GM19023 (cell line): ENCODE data around the gene PCDHGA10.
"Not testable (repeated sequence)": the region's sequence is repeated elsewhere in the genome, so short reads cannot be mapped to it uniquely, and the experiment has no call there.

Experiments used
- ATAC-seq: cut with Tn5 transposase; IDR thresholded peaks from one replicate; pipeline ENCODE4 v1.9.1; 2021; ENCODE audit warnings: mild to moderate bottlenecking, moderate library complexity; ENCODE audit not compliant: unreplicated experiment

PCDHGA10 gene

DNA sequence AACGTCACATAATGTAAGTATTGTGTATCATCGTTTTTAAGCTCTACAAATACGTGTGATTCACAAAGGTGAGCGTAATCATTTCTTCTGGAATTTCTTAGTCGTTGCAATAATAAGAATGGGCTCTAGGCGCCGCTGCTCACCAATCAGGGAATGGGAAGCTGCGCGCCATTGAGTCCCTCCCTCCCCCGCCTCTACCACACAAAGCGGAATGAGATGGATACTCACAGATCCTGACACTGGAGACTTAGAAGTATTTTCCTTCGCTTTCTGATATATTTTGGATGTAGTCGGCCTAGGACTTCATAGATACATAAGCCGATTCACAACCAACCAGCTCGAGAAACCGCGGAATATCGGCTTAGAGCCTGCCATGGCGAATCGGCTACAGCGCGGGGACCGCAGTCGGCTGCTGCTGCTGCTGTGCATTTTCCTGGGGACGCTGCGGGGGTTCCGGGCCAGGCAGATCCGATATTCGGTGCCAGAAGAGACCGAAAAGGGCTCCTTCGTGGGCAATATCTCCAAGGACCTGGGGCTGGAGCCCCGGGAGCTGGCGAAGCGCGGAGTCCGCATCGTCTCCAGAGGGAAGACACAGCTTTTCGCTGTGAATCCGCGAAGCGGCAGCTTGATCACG lies 8.2 kb downstream of the PCDHGA10 start, which contains the start of gene PCDHGA11:
Gene PCDHGA11 (plus strand): TSS at position 197 of the 634 bp plus-strand sequence. CDS start 177 bp downstream, at position 374.
- ATAC-seq = peak; percentile 46

DNA sequence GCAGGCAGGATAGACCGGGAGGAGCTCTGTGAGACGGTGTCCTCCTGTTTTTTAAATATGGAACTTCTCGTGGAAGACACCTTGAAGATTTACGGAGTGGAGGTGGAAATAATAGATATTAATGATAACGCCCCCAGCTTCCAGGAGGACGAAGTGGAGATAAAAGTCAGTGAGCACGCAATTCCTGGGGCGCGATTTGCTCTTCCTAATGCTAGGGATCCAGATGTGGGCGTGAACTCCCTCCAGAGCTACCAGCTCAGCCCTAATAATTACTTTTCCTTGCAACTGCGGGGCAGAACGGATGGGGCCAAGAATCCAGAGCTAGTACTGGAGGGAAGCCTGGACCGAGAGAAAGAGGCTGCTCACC lies 8.7 kb downstream of the PCDHGA10 start:
- ATAC-seq = no peak

DNA sequence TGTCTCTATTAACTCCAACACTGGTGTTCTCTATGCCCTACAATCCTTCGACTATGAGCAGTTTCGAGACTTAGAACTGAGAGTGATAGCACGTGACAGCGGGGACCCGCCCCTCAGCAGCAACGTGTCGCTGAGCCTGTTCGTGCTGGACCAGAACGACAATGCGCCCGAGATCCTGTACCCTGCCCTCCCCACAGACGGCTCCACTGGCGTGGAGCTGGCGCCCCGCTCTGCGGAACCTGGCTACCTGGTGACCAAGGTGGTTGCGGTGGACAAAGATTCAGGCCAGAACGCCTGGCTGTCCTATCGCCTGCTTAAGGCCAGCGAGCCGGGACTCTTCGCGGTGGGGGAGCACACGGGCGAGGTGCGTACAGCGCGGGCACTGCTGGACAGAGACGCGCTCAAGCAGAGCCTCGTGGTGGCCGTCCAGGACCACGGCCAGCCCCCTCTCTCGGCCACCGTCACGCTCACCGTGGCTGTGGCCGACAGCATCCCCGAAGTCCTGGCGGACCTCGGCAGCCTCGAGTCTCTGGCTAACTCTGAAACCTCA lies 10.0 kb downstream of the PCDHGA10 start:
- ATAC-seq = no peak

DNA sequence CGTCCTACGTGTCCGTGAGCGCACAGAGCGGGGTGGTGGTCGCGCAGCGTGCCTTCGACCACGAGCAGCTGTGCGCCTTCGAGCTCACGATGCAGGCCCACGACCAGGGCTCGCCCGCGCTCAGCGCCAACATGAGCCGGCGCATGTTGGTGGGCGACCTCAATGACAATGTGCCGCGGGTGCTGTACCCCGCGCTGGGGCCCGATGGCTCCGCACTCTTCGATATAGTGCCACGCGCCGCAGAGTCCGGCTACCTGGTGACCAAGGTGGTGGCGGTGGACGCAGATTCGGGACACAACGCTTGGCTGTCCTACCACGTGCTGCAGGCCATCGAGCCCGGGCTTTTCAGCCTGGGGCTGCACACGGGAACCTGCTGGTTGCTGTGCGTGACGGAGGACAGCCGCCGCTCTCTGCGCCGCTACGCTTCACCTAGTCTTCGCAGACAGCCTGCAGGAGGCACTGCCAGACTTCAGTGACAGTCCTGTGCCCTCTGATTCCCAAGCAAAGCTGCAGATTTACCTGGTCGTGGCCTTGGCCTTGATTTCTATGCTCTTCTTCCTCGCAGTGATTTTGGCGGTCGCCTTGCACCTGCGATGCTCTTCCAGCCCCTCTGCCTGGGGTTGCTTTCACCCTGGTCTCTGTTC lies 15.1 kb downstream of the PCDHGA10 start:
- no peak for ATAC-seq

DNA sequence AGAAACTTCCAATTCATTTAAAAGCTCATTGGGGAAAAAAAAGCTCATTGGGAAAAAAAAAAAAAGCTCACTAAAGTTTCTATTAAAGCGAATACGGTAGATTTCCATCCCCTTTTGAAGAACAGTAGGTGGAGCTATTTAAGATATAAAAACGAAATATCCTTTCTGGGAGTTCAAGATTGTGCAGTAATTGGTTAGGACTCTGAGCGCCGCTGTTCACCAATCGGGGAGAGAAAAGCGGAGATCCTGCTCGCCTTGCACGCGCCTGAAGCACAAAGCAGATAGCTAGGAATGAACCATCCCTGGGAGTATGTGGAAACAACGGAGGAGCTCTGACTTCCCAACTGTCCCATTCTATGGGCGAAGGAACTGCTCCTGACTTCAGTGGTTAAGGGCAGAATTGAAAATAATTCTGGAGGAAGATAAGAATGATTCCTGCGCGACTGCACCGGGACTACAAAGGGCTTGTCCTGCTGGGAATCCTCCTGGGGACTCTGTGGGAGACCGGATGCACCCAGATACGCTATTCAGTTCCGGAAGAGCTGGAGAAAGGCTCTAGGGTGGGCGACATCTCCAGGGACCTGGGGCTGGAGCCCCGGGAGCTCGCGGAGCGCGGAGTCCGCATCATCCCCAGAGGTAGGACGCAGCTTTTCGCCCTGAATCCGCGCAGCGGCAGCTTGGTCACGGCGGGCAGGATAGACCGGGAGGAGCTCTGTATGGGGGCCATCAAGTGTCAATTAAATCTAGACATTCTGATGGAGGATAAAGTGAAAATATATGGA lies 17.7 kb downstream of the PCDHGA10 start, which contains the start of gene PCDHGA12:
Gene PCDHGA12 (plus strand): TSS at position 176 of the 782 bp plus-strand sequence. CDS start 253 bp downstream, at position 429.
- ATAC-seq = peak; percentile 63

DNA sequence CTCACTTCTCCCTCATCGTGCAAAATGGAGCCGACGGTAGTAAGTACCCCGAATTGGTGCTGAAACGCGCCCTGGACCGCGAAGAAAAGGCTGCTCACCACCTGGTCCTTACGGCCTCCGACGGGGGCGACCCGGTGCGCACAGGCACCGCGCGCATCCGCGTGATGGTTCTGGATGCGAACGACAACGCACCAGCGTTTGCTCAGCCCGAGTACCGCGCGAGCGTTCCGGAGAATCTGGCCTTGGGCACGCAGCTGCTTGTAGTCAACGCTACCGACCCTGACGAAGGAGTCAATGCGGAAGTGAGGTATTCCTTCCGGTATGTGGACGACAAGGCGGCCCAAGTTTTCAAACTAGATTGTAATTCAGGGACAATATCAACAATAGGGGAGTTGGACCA lies 18.5 kb downstream of the PCDHGA10 start:
- ATAC-seq = no peak

DNA sequence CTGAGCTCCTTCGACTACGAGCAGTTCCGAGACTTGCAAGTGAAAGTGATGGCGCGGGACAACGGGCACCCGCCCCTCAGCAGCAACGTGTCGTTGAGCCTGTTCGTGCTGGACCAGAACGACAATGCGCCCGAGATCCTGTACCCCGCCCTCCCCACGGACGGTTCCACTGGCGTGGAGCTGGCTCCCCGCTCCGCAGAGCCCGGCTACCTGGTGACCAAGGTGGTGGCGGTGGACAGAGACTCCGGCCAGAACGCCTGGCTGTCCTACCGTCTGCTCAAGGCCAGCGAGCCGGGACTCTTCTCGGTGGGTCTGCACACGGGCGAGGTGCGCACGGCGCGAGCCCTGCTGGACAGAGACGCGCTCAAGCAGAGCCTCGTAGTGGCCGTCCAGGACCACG lies 19.5 kb downstream of the PCDHGA10 start:
- ATAC-seq = not testable (repeated sequence)

DNA sequence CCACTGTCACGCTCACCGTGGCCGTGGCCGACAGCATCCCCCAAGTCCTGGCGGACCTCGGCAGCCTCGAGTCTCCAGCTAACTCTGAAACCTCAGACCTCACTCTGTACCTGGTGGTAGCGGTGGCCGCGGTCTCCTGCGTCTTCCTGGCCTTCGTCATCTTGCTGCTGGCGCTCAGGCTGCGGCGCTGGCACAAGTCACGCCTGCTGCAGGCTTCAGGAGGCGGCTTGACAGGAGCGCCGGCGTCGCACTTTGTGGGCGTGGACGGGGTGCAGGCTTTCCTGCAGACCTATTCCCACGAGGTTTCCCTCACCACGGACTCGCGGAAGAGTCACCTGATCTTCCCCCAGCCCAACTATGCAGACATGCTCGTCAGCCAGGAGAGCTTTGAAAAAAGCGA lies 19.9 kb downstream of the PCDHGA10 start:
- ATAC-seq = not testable (repeated sequence)

DNA sequence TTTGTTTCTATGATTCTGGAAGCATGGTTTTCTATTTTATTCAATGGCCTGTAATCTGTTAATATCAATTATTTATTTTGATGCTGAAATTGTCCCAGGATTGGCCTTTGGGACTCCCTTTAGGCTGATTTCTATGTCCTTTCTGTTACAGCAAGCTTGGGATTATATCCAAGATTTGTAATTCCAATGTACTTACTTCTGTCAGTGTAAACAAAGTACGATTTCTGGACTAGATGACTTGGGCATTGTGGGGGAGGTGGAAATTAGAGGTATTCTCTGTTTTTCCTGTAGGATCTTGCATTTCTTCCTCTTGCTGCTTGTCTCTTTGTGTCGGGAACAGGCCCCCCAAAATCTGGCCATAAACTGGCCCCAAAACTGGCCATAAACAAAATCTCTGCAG lies 21.2 kb downstream of the PCDHGA10 start:
- ATAC-seq = no peak

DNA sequence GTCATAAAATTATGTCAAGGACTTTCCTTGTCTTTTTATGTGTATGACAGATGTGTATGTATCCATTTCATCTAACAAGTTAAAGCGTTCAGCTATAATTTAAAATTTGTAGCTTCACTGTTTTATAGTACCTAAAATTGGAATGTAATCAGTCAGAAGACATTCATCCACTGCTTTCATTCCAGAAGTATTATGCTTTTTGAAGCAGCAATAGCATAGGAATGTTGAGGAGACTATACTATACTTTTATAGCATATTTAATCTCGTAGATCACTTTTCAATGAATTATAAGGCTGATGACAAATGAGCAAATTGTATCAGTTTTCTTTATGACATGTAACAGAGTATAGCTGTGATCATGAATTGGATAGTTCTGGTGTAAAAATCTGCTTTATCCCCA lies 24.4 kb downstream of the PCDHGA10 start:
- no peak for ATAC-seq

DNA sequence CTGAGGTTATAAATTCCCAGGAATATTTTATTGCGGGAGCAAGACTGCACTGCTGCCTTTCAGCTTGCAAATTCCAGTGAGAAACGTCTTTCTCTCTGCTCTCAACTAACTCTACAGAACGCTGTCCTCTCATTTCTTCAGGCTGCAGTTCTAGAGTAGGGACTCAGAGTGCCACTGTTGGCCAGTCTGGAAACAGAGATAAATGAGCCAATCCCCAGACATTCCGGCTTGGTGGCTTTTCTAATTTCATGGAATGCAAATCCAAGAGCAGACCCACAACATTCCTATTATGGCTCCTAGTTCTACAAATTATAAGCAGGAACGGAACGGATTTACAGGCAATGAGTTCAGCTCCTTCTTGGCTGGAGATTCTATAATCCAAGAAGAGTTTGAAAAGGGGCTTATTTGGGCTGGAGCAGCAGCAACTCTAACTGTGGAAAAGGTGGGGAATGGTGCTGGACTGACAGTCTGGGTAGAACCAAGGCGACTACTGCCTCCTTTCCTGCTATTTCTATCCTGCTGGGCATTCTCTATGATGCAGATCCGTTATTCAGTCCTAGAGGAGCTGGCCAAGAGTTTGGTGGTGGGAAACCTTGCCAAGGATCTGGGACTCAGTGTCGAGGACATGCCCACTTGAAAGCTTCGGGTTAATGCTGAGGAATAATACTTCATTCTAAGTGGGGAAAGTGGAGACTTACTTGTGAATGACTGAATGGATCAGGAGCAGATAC lies 26.8 kb downstream of the PCDHGA10 start:
- no peak for ATAC-seq

DNA sequence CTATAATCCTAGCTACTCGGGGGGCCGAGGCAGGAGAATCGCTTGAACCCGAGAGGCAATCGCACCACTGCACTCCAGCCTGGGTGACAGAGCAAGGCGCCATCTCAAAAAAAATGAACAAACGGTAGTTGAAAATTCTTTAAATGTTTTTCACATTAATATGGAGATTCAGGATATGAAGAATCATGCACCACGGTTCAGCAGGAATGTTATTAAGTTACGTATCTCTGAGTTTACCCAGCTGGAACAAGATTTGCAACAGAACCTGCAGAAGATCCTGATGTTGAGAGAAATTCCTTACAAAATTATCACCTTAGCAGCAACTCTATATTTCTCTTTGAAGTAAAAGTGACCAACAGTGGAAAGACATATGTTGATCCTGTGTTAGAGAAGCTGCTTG lies 27.6 kb downstream of the PCDHGA10 start:
- ATAC-seq = no peak

DNA sequence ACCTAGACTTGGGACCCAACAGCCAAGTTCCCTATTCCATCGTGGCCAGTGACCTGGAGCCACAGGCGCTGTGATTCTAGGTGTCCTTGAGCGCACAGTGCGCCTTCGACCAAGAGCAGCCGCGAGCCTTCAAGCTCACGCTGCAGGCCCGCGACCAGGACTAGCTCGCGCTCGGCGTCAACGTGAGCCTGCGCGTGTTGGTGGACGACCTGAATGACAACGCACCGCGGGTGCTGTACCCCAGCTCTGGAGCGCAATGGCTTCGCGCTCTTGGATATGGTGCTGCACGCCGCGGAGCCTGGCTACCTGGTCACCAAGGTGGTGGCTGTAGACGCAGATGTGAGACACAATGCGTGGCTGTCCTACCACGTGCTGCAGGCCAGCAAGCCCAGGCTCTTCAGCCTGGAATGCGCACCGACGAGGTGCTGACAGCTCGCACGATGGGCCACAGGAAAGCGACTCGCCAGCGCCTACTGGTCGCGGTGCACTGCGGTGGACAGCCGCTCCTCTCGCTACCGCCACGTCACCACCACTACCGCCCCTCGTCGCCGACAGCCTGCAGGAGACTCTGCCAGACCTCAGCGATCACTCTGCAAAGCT lies 28.9 kb downstream of the PCDHGA10 start:
- ATAC-seq = no peak

DNA sequence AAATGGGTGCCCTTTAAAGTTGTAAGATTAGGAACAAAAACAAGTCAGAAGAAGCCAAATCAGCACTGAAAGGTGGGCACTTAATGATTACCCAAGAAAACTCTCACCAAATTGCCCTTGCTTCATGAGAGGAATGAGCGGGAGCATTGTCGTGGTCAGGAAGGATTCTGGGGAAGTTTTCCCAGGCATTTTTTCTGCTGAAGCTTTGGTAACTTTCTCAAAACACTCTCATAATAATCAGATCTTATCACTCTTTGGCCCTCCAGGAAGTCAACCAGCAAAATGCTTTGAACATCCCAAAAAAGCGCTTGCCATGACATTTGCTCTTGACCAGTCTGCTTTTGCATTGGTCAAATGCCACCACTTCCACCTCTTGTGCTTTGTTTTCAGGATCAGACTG lies 52.6 kb downstream of the PCDHGA10 start:
- no peak for ATAC-seq
